ENCODE data around the gene TTLL3. TPM values are rescaled to one million over a fixed set of nuclear protein-coding genes. Genes with fewer than 3 reads are reported as not detected.

TTLL3 gene
- total and polyA plus RNA-seq, 2 donors (not counting 3 experiments of a cell fraction or from before 2014, with no cell fraction given) = 43.5 to 65.2 TPM

DNA sequence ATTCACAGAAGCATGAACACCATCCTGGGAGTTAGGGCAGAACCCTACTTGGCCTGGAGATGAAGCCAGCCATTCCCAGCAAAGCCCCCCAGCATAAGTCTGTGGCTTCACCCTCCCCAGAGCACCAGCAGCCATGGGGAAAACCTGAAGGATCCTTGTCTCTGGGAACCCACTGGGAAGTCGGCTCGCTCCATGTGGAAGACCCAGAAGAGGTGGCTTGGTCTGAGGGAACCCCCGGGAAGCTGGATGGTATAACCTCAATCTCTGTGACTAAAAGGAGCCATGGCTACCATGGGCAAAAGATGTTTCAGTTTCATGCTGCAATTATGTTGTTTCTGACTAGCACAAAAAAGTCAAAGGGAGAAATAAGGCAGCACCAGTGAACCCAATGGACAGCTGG is 45.5 kb downstream of the TTLL3 start:
- POLR2A ChIA-PET = no interaction called here
- no peaks in the 10 kb centered on the region for H3K36me3 ChIP-seq (ENCODE audit: control insufficient read depth in 2 of 2, extremely low read depth in 1 of 2, insufficient read depth in 2 of 2, low read length in 2 of 2)
- TF ChIP-seq MYC (IDR thresholded peaks at IDR 0.05; ENCODE audit: low read depth, low read length) (no peak), POLR2AphosphoS5 (IDR thresholded peaks at IDR 0.05; ENCODE audit: insufficient read depth, low read depth, low read length) (no peak), GATA2 (IDR thresholded peaks at IDR 0.05; ENCODE audit: insufficient read depth, insufficient read length, low read depth, low read length) (no peak), JUN (IDR thresholded peaks at IDR 0.05; ENCODE audit: borderline replicate concordance, insufficient read depth, insufficient read length, low read depth) (no peak), EZH2 (IDR thresholded peaks at IDR 0.05; ENCODE audit: borderline replicate concordance, low read depth, low read length, severe bottlenecking) (no peak), POLR2A (IDR thresholded peaks at IDR 0.05; ENCODE audit: low read depth, low read length) (no peak), FOS (IDR thresholded peaks at IDR 0.05; ENCODE audit: borderline replicate concordance, insufficient read depth, low read length) (no peak)
- TF ChIP-seq, protein P1, sequence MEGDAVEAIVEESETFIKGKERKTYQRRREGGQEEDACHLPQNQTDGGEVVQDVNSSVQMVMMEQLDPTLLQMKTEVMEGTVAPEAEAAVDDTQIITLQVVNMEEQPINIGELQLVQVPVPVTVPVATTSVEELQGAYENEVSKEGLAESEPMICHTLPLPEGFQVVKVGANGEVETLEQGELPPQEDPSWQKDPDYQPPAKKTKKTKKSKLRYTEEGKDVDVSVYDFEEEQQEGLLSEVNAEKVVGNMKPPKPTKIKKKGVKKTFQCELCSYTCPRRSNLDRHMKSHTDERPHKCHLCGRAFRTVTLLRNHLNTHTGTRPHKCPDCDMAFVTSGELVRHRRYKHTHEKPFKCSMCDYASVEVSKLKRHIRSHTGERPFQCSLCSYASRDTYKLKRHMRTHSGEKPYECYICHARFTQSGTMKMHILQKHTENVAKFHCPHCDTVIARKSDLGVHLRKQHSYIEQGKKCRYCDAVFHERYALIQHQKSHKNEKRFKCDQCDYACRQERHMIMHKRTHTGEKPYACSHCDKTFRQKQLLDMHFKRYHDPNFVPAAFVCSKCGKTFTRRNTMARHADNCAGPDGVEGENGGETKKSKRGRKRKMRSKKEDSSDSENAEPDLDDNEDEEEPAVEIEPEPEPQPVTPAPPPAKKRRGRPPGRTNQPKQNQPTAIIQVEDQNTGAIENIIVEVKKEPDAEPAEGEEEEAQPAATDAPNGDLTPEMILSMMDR (IDR thresholded peaks at IDR 0.05; ENCODE audit: extremely low read depth in 1 of 2, insufficient read depth in 1 of 2, low read depth in 1 of 2, low read length in 2 of 2) = no peak
- TF ChIP-seq, protein P2, sequence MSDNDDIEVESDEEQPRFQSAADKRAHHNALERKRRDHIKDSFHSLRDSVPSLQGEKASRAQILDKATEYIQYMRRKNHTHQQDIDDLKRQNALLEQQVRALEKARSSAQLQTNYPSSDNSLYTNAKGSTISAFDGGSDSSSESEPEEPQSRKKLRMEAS (IDR thresholded peaks at IDR 0.05; ENCODE audit: insufficient read depth, insufficient read length) = no peak
- intact Hi-C loops (cut with micrococcal nuclease) = no loop called here
- no peak overlapping the region for H3K4me2 ChIP-seq (ENCODE audit: insufficient read depth, low read length)
- no TSS peak for BruUV-seq (replicated peaks)
- H3K27ac ChIP-seq (ENCODE audit: insufficient read depth, low read depth, low read length) = no peak overlapping the region
- H3K27me3 ChIP-seq (ENCODE audit: control insufficient read depth in 2 of 2, insufficient read depth in 2 of 2, low read length in 2 of 2) = no peaks in the 10 kb centered on the region
- no peak overlapping the region for H3K9ac ChIP-seq (replicated peaks; ENCODE audit: extremely low read depth, insufficient read depth, low read length)
- no peaks in the 10 kb centered on the region for H3K9me3 ChIP-seq (replicated peaks; ENCODE audit: control insufficient read depth, insufficient read depth, low read length)
- H2AFZ ChIP-seq (ENCODE audit: low read depth, low read length) = no peak overlapping the region
- no peak overlapping the region for H3K4me3 ChIP-seq (replicated peaks in 1 of 3; ENCODE audit: insufficient read depth in 1 of 3, low read depth in 1 of 3, low read length in 3 of 3)
- FAIRE-seq (peak; percentile 57), DNase-seq (ENCODE audit: low read depth, low spot score) (no peak)
- CTCF ChIA-PET = no interaction called here
- no peaks in the 10 kb centered on the region for H3K79me2 ChIP-seq (ENCODE audit: control insufficient read depth, insufficient read depth, low read length)
- no peaks in the 10 kb centered on the region for H3K4me1 ChIP-seq (ENCODE audit: control insufficient read depth, extremely low read depth, insufficient read depth, low read length)
- dilution Hi-C loops (cut with MboI; ENCODE audit: extremely low pct_ligation_motif_present, low sequenced_read_pairs) = no loop called here
- H4K20me1 ChIP-seq (replicated peaks; ENCODE audit: control insufficient read depth, extremely low read depth, insufficient read depth, low read length) = no peaks in the 10 kb centered on the region
- H3K9me1 ChIP-seq (replicated peaks; ENCODE audit: control insufficient read depth, extremely low read depth, insufficient read depth, low read length) = no peaks in the 10 kb centered on the region

All from endothelial cell of umbilical vein (primary cell).